Mesothelial cell of epicardium (in vitro differentiated cells): ENCODE measurements around the gene MTCL1. TPM values are rescaled to one million over a fixed set of nuclear protein-coding genes. Genes with fewer than 3 reads are reported as not detected.

ENCODE experiments used
- DNase-seq, 2 experiments: peaks; one replicate each; pipeline ENCODE4 v3.0.0; 2021; ENCODE audit warnings: low spot score in 2 of 2; ENCODE audit not compliant: unreplicated experiment in 2 of 2
- H3K27ac Mint-ChIP-seq: 2 replicates; pipeline ENCODE4 v1.8.0; 2021; ENCODE audit warnings: mixed read lengths
- H3K27me3 Mint-ChIP-seq: 2 replicates; pipeline ENCODE4 v1.8.0; 2021; ENCODE audit warnings: low read depth, mixed read lengths
- H3K36me3 Mint-ChIP-seq: 2 replicates; pipeline ENCODE4 v1.8.0; 2021; ENCODE audit warnings: mixed read lengths
- H3K4me1 Mint-ChIP-seq: 2 replicates; pipeline ENCODE4 v1.8.0; 2021; ENCODE audit warnings: mixed read lengths
- H3K4me3 Mint-ChIP-seq: 2 replicates; pipeline ENCODE4 v1.8.0; 2021; ENCODE audit warnings: mild to moderate bottlenecking, moderate library complexity, mixed read lengths
- H3K9me3 Mint-ChIP-seq: 2 replicates; pipeline ENCODE4 v1.8.0; 2021; ENCODE audit warnings: mixed read lengths
- total RNA-seq: library from RNA; stranded (reverse); gene quantifications from 3 replicates; pipeline ENCODE4 v1.2.1, GENCODE V29; 2021
- TF ChIP-seq, protein P1 (sequence below): fragments of 200-600 bp; sonication (generic); IDR thresholded peaks from one replicate; pipeline ENCODE4 v1.5.0; 2021; ENCODE audit warnings: antibody characterized with exemption; ENCODE audit not compliant: unreplicated experiment

Gene MTCL1
- total RNA-seq, 1 donor from 2014 or later: 24.7 TPM

DNA sequence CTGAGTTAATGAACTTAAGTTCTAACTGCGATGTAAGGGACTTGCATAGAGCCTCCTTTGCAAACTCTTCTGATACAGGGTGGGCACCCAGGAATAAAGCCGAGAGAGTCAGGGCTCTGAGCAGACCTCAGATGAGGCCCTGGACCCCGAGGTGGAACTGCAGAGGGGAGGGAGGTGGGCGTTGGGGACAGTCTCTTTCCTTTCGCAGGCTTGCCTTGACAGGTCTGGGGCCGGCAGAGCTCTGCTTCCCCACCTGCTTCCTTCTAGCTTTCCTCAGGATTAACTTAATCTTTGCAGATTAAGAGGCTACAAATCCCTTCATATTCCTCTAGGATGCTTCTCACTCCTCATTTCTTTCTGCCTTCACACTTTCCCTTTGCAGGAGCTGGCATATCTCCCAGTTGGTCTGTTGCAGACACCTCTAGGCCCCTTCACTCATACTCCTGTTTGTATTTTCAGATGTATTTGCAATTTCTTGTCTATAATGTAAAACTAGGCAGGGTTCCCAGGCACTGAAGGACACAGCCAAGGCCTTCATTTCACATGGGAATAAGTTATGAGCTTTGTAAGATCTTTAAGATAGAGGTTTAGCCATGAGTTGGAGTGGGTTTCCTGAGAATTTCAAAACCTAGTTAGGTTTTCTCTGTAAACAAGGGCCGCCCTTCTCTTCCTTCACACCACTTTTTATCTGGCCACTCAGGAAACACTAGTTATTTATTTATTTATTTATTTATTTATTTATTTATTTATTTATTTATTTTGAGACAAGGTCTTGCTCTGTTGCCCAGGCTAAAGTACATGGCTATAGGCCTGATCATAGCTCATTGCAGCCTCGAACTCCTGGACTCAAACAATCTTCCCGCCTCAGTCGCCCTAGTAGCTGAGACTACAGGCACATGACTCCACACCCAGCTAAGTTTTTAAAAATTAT is 70.9 kb downstream of the MTCL1 start:
- H3K9me3 Mint-ChIP-seq: no peaks in the 10 kb centered on the region
- H3K4me1 Mint-ChIP-seq: peaks cover 22% of the 10 kb centered on the region
- H3K36me3 Mint-ChIP-seq: no peaks in the 10 kb centered on the region
- H3K27ac Mint-ChIP-seq: no peak overlapping the region
- TF ChIP-seq, protein P1, sequence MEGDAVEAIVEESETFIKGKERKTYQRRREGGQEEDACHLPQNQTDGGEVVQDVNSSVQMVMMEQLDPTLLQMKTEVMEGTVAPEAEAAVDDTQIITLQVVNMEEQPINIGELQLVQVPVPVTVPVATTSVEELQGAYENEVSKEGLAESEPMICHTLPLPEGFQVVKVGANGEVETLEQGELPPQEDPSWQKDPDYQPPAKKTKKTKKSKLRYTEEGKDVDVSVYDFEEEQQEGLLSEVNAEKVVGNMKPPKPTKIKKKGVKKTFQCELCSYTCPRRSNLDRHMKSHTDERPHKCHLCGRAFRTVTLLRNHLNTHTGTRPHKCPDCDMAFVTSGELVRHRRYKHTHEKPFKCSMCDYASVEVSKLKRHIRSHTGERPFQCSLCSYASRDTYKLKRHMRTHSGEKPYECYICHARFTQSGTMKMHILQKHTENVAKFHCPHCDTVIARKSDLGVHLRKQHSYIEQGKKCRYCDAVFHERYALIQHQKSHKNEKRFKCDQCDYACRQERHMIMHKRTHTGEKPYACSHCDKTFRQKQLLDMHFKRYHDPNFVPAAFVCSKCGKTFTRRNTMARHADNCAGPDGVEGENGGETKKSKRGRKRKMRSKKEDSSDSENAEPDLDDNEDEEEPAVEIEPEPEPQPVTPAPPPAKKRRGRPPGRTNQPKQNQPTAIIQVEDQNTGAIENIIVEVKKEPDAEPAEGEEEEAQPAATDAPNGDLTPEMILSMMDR: no peak
- H3K27me3 Mint-ChIP-seq: no peaks in the 10 kb centered on the region
- no peak for DNase-seq
- H3K4me3 Mint-ChIP-seq: no peak overlapping the region

DNA sequence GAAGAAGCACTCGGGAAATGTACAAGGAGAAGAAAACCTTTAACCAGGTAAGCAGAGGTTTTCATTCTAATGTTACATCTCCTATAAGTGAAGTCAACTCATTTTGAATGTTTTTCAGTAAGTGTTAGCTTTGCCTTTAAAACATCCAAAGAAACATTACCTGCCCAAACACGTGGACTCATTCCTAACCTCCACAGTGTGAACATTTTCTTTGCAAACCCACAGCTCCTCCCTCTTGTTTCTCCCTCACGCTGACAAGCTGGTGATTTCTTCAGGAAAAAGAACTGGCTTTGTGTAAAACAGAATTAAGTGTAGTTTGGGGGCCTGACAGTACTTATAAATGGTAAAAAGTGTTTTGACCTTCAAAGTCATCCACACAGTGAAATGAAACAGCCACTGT is 72.5 kb downstream of the MTCL1 start:
- Mint-ChIP-seq H3K9me3 (no peaks in the 10 kb centered on the region), H3K27me3 (peaks cover 1% of the 10 kb centered on the region), H3K4me3 (no peak overlapping the region), H3K27ac (no peak overlapping the region), H3K4me1 (peaks cover 22% of the 10 kb centered on the region), H3K36me3 (no peaks in the 10 kb centered on the region)
- TF ChIP-seq, protein P1: no peak
- DNase-seq: no peak

DNA sequence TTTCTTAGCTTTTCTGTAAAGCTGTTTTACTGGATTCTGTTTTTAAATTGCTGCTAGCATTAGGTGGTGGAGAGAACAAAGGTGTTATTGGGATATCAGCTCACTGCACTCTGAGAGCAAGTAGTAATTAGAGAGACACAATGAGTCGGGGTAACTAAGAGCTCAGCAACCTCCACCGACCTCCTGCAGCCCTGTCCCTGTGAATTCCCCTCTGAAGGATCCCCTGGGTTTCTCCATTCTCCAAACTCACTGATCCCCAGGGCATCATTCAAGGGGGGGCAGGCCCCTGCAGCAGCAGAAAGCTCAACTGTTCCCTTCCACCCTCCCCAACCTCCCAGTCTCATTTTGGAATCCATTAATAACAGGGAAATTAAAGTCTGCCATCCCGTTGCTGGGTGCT is 73.0 kb downstream of the MTCL1 start:
- H3K4me1 Mint-ChIP-seq: peaks cover 22% of the 10 kb centered on the region
- no peak overlapping the region for H3K4me3 Mint-ChIP-seq
- H3K27me3 Mint-ChIP-seq: peaks cover 1% of the 10 kb centered on the region
- no peaks in the 10 kb centered on the region for H3K9me3 Mint-ChIP-seq
- H3K27ac Mint-ChIP-seq: no peak overlapping the region
- no peak for DNase-seq
- TF ChIP-seq, protein P1: no peak
- no peaks in the 10 kb centered on the region for H3K36me3 Mint-ChIP-seq

DNA sequence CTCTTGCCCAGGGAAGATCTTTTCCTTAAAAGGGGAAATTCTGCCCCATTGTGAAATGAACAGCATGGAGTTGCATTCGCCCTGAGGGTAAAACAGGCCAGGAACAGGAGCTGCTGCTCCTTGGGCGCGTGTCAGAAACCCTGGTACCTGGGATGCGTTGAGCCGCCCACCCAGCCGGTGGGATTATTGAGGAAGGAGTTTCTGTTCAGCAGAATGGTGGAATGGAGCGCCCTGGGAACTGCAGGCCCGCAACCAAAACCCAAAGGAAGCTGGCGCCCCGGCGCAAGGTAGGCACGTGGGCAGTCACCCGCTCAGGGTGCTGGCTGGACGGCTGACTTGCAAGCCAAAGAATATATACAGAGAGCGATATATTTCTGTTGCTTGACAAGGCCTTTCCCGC is 73.5 kb downstream of the MTCL1 start:
- Mint-ChIP-seq H3K27me3 (peaks cover 1% of the 10 kb centered on the region), H3K4me3 (no peak overlapping the region), H3K27ac (no peak overlapping the region), H3K4me1 (peaks cover 22% of the 10 kb centered on the region), H3K9me3 (no peaks in the 10 kb centered on the region), H3K36me3 (no peaks in the 10 kb centered on the region)
- TF ChIP-seq, protein P1: no peak
- no peak for DNase-seq

DNA sequence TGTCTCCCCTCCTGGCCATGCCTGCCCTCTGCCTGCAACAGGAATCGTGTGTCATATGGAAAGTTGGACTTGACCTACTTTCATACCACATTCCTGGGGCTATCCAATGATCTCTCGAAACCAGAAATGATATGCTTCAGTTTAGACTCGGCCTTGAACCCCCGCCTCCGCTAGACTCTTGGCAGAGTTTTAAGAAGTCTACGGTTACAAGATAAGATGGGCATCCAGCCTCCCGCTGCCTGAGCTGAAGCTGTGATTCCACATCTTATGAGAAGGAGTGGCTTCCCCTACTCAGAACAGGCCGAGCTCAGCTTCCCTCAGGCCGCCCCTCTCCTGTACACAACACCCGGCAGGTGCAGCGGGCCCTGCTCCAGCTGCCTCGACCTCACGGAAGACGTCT is 73.9 kb downstream of the MTCL1 start:
- Mint-ChIP-seq H3K36me3 (no peaks in the 10 kb centered on the region), H3K27ac (no peak overlapping the region), H3K4me3 (no peak overlapping the region), H3K9me3 (no peaks in the 10 kb centered on the region), H3K27me3 (peaks cover 1% of the 10 kb centered on the region), H3K4me1 (peaks cover 19% of the 10 kb centered on the region)
- TF ChIP-seq, protein P1: no peak
- DNase-seq: no peak
